HepG2 (cell line): Measurements from ENCODE around the gene MT1M. TPM values are rescaled to one million over a fixed set of nuclear protein-coding genes. Genes with fewer than 3 reads are reported as not detected.

Experiments
- HIVEP1 ChIP-seq: sonication (generic); formaldehyde crosslinking; IDR thresholded peaks from 2 replicates; pipeline ENCODE4 v1.4.0; 2020; ENCODE audit warnings: mild to moderate bottlenecking, missing genetic modification reagents
- JUND ChIP-seq: sonication (generic); formaldehyde crosslinking; IDR thresholded peaks from 2 replicates; pipeline ENCODE4 v1.8.0; 2022; ENCODE audit warnings: mild to moderate bottlenecking, missing genetic modification reagents
- KLF6 ChIP-seq: IDR thresholded peaks from 2 replicates; pipeline ENCODE4 v1.8.0; 2016; ENCODE audit warnings: missing biosample characterization, missing genetic modification reagents
- PBX3 ChIP-seq: sonication (generic); formaldehyde crosslinking; IDR thresholded peaks from 2 replicates; pipeline ENCODE4 v1.8.1; 2023; ENCODE audit warnings: missing genetic modification reagents, inconsistent platforms, borderline replicate concordance
- SP1 ChIP-seq, 2 experiments: fragments of 450-650 bp in 1 of 2; sonication (generic) in 1 of 2; formaldehyde crosslinking in 1 of 2; IDR thresholded peaks; 2 replicates each; pipeline versions ENCODE4 v1.4.0 to v1.6.1; 2016 to 2020; ENCODE audit warnings: missing genetic modification reagents in 1 of 2
- TIGD3 ChIP-seq: sonication (generic); formaldehyde crosslinking; IDR thresholded peaks from 2 replicates; pipeline ENCODE4 v1.5.1; 2020; ENCODE audit warnings: mild to moderate bottlenecking, missing genetic modification reagents, borderline replicate concordance
- TRAFD1 ChIP-seq: sonication (generic); formaldehyde crosslinking; IDR thresholded peaks from 2 replicates; pipeline ENCODE4 v1.5.1; 2020; ENCODE audit warnings: missing genetic modification reagents, mild to moderate bottlenecking, borderline replicate concordance
- ZFP36L1 ChIP-seq: sonication (generic); formaldehyde crosslinking; IDR thresholded peaks from 2 replicates; pipeline ENCODE4 v1.8.0; 2022; ENCODE audit warnings: mild to moderate bottlenecking, missing genetic modification reagents, moderate library complexity
- ZNF550 ChIP-seq: sonication (generic); formaldehyde crosslinking; IDR thresholded peaks from 2 replicates; pipeline ENCODE4 v1.4.0; 2020; ENCODE audit warnings: mild to moderate bottlenecking, missing genetic modification reagents, borderline replicate concordance
- polyA plus RNA-seq, 8 experiments: library from polyadenylated mRNA; depleted of rRNA in 3 of 8; stranded (reverse) in 7 of 8; unstranded in 1 of 8; fragments of >200 nt; fragmentation: Illumina TruSeq in 4 of 8; extraction: Trizol in 4 of 8; gene quantifications; 2 replicates each; pipeline versions ENCODE4 v1.2.1 to v1.2.3, GENCODE V29; 2011 to 2016; ENCODE audit warnings: low read depth in 4 of 8, missing spikeins in 1 of 8, mixed read lengths in 1 of 8; ENCODE audit not compliant: insufficient read depth in 1 of 8
- total RNA-seq, 5 experiments: library from RNA; depleted of rRNA; stranded (reverse); fragments of >200 nt; fragmentation: Illumina TruSeq; extraction: Trizol; gene quantifications; 2 replicates each; pipeline ENCODE4 v1.2.3, GENCODE V29; 2016; ENCODE audit warnings: low read depth in 1 of 5
- TF ChIP-seq, protein P1 (sequence below): sonication (generic); formaldehyde crosslinking; IDR thresholded peaks from 2 replicates; pipeline ENCODE4 v1.4.0; 2020; ENCODE audit warnings: missing genetic modification reagents, borderline replicate concordance
- TF ChIP-seq, protein P2 (sequence below): sonication (generic); formaldehyde crosslinking; IDR thresholded peaks from 2 replicates; pipeline ENCODE4 v1.4.0; 2020; ENCODE audit warnings: mild to moderate bottlenecking, missing genetic modification reagents, borderline replicate concordance
- TF ChIP-seq, protein P3 (sequence below): sonication (generic); formaldehyde crosslinking; IDR thresholded peaks from 2 replicates; pipeline ENCODE4 v1.4.0; 2020; ENCODE audit warnings: missing genetic modification reagents

Gene MT1M
- total and polyA plus RNA-seq, 2 of the 13 experiments (the other 11 are each of a cell fraction or from before 2014, with no cell fraction given): 4.6 TPM; not detected in 1

GRCh38 chr16:56681939-56682702 lies 49.7 kb downstream of the MT1M start, which contains the start of gene MT1X (continued):
- TF ChIP-seq TRAFD1 (CRISPR knock-in tag) (no peak), ZNF550 (no peak; the same call in 1 of the 2 replicates), JUND (no peak), SP1 (IDR thresholded peaks at IDR 0.05) (no peak), SP1 (CRISPR knock-in tag; IDR thresholded peaks at IDR 0.05) (peak; percentile 82), KLF6 (CRISPR knock-in tag) (no peak), ZFP36L1 (0 out of 2 replicates have a peak, but pooled peaks have one; percentile 23), TIGD3 (CRISPR knock-in tag) (no peak), PBX3 (CRISPR knock-in tag) (no peak), HIVEP1 (peak; percentile 74)
- TF ChIP-seq, protein P1, sequence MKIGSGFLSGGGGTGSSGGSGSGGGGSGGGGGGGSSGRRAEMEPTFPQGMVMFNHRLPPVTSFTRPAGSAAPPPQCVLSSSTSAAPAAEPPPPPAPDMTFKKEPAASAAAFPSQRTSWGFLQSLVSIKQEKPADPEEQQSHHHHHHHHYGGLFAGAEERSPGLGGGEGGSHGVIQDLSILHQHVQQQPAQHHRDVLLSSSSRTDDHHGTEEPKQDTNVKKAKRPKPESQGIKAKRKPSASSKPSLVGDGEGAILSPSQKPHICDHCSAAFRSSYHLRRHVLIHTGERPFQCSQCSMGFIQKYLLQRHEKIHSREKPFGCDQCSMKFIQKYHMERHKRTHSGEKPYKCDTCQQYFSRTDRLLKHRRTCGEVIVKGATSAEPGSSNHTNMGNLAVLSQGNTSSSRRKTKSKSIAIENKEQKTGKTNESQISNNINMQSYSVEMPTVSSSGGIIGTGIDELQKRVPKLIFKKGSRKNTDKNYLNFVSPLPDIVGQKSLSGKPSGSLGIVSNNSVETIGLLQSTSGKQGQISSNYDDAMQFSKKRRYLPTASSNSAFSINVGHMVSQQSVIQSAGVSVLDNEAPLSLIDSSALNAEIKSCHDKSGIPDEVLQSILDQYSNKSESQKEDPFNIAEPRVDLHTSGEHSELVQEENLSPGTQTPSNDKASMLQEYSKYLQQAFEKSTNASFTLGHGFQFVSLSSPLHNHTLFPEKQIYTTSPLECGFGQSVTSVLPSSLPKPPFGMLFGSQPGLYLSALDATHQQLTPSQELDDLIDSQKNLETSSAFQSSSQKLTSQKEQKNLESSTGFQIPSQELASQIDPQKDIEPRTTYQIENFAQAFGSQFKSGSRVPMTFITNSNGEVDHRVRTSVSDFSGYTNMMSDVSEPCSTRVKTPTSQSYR: no peak; the same call in 1 of the 2 replicates
- TF ChIP-seq, protein P2, sequence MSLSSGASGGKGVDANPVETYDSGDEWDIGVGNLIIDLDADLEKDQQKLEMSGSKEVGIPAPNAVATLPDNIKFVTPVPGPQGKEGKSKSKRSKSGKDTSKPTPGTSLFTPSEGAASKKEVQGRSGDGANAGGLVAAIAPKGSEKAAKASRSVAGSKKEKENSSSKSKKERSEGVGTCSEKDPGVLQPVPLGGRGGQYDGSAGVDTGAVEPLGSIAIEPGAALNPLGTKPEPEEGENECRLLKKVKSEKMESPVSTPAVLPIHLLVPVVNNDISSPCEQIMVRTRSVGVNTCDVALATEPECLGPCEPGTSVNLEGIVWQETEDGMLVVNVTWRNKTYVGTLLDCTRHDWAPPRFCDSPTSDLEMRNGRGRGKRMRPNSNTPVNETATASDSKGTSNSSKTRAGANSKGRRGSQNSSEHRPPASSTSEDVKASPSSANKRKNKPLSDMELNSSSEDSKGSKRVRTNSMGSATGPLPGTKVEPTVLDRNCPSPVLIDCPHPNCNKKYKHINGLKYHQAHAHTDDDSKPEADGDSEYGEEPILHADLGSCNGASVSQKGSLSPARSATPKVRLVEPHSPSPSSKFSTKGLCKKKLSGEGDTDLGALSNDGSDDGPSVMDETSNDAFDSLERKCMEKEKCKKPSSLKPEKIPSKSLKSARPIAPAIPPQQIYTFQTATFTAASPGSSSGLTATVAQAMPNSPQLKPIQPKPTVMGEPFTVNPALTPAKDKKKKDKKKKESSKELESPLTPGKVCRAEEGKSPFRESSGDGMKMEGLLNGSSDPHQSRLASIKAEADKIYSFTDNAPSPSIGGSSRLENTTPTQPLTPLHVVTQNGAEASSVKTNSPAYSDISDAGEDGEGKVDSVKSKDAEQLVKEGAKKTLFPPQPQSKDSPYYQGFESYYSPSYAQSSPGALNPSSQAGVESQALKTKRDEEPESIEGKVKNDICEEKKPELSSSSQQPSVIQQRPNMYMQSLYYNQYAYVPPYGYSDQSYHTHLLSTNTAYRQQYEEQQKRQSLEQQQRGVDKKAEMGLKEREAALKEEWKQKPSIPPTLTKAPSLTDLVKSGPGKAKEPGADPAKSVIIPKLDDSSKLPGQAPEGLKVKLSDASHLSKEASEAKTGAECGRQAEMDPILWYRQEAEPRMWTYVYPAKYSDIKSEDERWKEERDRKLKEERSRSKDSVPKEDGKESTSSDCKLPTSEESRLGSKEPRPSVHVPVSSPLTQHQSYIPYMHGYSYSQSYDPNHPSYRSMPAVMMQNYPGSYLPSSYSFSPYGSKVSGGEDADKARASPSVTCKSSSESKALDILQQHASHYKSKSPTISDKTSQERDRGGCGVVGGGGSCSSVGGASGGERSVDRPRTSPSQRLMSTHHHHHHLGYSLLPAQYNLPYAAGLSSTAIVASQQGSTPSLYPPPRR (CRISPR knock-in tag): peak; percentile 26; the same call in 1 of the 2 replicates
- TF ChIP-seq, protein P3, sequence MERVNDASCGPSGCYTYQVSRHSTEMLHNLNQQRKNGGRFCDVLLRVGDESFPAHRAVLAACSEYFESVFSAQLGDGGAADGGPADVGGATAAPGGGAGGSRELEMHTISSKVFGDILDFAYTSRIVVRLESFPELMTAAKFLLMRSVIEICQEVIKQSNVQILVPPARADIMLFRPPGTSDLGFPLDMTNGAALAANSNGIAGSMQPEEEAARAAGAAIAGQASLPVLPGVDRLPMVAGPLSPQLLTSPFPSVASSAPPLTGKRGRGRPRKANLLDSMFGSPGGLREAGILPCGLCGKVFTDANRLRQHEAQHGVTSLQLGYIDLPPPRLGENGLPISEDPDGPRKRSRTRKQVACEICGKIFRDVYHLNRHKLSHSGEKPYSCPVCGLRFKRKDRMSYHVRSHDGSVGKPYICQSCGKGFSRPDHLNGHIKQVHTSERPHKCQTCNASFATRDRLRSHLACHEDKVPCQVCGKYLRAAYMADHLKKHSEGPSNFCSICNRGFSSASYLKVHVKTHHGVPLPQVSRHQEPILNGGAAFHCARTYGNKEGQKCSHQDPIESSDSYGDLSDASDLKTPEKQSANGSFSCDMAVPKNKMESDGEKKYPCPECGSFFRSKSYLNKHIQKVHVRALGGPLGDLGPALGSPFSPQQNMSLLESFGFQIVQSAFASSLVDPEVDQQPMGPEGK (CRISPR knock-in tag): peak; percentile 78
